HG03064 (cell line): ENCODE results near the gene RBM14.
"Not testable (repeated sequence)": the region's sequence is repeated elsewhere in the genome, so short reads cannot be mapped to it uniquely, and the experiment has no call there.

Experiments
- ATAC-seq: cut with Tn5 transposase; IDR thresholded peaks from one replicate; pipeline ENCODE4 v1.9.1; 2021; ENCODE audit warnings: low read depth; ENCODE audit not compliant: unreplicated experiment

Gene RBM14

GRCh38 chr11:66616379-66617154 lies at the start of gene RBM14:
RBM14 (plus strand) TSS chr11:66616630; CDS start chr11:66616721, 91 bp downstream.
- peak; percentile 83 for ATAC-seq

GRCh38 chr11:66567787-66568123 lies 48.7 kb upstream of the RBM14 start:
- no peak for ATAC-seq

GRCh38 chr11:66568124-66568916 lies 48.1 kb upstream of the RBM14 start, which contains the start of gene CTSF:
CTSF (minus strand) TSS chr11:66568606; CDS start chr11:66568486, 120 bp downstream.
- ATAC-seq, result no peak

GRCh38 chr11:66569076-66569475 lies 47.4 kb upstream of the RBM14 start:
- ATAC-seq, result no peak

GRCh38 chr11:66570079-66570849 lies 46.2 kb upstream of the RBM14 start:
- ATAC-seq, result no peak

- ATAC-seq, result no peak
Measured at GRCh38 chr11:66570850-66571180, 45.6 kb upstream of the RBM14 start.

GRCh38 chr11:66579017-66579606 lies 37.3 kb upstream of the RBM14 start:
- ATAC-seq, result no peak

- ATAC-seq, result no peak
Measured at GRCh38 chr11:66580803-66581202, 35.6 kb upstream of the RBM14 start.

- ATAC-seq, result no peak
Measured at GRCh38 chr11:66581261-66581660, 35.2 kb upstream of the RBM14 start.

- ATAC-seq, result not testable (repeated sequence)
Measured at GRCh38 chr11:66582565-66583147, 33.8 kb upstream of the RBM14 start.

- not testable (repeated sequence) for ATAC-seq
Measured at GRCh38 chr11:66585447-66585846, 31.0 kb upstream of the RBM14 start.

- ATAC-seq, result no peak
Measured at GRCh38 chr11:66586136-66586535, 30.3 kb upstream of the RBM14 start.

GRCh38 chr11:66589315-66589714 lies 27.1 kb upstream of the RBM14 start:
- ATAC-seq, result not testable (repeated sequence)

GRCh38 chr11:66589996-66590675 lies 26.3 kb upstream of the RBM14 start:
- ATAC-seq, result no peak

- no peak for ATAC-seq
Measured at GRCh38 chr11:66591175-66591574, 25.3 kb upstream of the RBM14 start.

GRCh38 chr11:66592457-66593302 lies 23.8 kb upstream of the RBM14 start, which contains the start of the genes CCDC87 and CCS:
CCDC87 (minus strand) TSS chr11:66593063; CDS start chr11:66593015, 48 bp downstream.
CCS (plus strand) TSS chr11:66593185; CDS start chr11:66593262, 77 bp downstream.
- peak; percentile 86 for ATAC-seq

- ATAC-seq, result peak; percentile 3
Measured at GRCh38 chr11:66593303-66593635, 23.2 kb upstream of the RBM14 start.

GRCh38 chr11:66593650-66594049 lies 22.8 kb upstream of the RBM14 start:
- no peak for ATAC-seq
